Ascending aorta (tissue), 2 donors: Measurements from ENCODE around the gene FTH1. TPM values are rescaled to one million over a fixed set of nuclear protein-coding genes. Genes with fewer than 3 reads are reported as not detected.

Experiments used
- DNase-seq, 2 donors: peaks; one replicate each; pipeline ENCODE4 v3.0.0-alpha.2; 2019; ENCODE audit warnings: low spot score in 2 of 2
- H3K27ac ChIP-seq, 2 donors: fragments of 200-600 bp; sonication (generic); one replicate each; pipeline ENCODE4 v1.5.1; 2016 to 2017; ENCODE audit warnings: mild to moderate bottlenecking in 1 of 2
- H3K27me3 ChIP-seq: fragments of 200-600 bp; sonication (generic); one replicate; pipeline ENCODE4 v1.5.1; 2017
- H3K36me3 ChIP-seq, 2 donors: fragments of 200-600 bp; sonication (generic); one replicate each; pipeline ENCODE4 v1.5.1; 2016
- H3K4me1 ChIP-seq, 2 donors: fragments of 200-600 bp; sonication (generic); one replicate each; pipeline ENCODE4 v1.5.1; 2016 to 2017; ENCODE audit warnings: mild to moderate bottlenecking in 1 of 2
- H3K4me3 ChIP-seq, 2 donors: fragments of 200-600 bp; sonication (generic); one replicate each; pipeline ENCODE4 v1.5.1; 2016 to 2017; ENCODE audit warnings: mild to moderate bottlenecking in 1 of 2
- H3K9me3 ChIP-seq, 2 donors: fragments of 200-600 bp; sonication (generic); one replicate each; pipeline ENCODE4 v1.5.1; 2016
- CTCF ChIP-seq, 3 experiments: fragments of 200-600 bp in 2 of 3; fragments of 450-650 bp in 1 of 3; sonication (generic) in 2 of 3; IDR thresholded peaks; one replicate each; pipeline ENCODE4 v1.5.1; 2016 to 2019; ENCODE audit warnings: antibody characterized with exemption in 3 of 3, mild to moderate bottlenecking in 1 of 3, moderate library complexity in 1 of 3
- intact Hi-C: fragments of 100-400 bp; cut with DNase I; formaldehyde crosslinking; loops from one replicate; pipeline ENCODE4 v1.15.1; 2023
- total RNA-seq: library from RNA; depleted of rRNA; stranded (reverse); fragments of >200 nt; gene quantifications from one replicate; pipeline ENCODE4 v1.1.0, GENCODE V29; 2016

Gene FTH1
- total RNA-seq, 1 donor from 2014 or later = 2,353 TPM

DNA sequence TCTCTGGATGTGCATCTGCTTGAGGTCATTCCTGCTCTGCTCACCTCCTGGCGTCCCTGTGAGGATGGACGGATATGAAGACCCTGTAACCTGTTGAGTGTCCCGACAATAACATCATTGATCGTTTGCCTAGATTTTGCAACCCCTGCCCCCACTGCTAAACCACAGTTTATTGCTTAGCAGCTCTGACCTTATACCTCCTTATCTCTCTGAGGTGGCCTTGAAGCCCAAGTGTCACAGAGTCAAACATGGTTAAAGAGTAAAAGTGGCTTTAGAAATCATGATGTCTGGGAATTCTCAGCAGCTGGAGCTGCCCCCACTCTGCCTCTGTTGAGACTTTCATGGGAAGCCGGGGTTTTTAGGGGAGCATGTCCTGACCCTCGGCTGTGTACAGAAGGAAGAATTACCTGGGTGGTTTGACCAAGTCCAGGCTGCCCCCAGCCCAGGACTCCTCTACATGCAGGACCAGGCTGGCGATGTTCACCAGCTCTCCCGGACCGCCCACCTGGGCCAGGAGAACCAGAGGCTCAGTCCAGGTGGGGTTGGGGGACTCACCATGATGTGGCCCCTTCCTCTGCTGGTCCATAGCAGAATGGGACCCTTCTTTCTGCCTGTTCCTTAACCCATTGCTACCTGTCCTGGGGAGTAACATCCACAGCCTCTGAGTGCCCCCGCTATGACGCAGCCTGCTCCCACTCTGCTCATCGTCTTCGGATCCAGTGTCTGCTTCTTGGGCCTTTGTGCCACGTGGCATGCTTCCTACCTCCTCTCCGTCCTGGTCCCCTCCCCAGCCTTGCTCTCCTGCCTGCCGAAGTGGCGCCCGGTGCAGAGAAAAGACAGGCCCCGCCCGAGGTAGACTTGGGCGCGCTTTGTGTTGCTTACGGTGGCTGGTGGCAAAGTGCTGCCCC is 33.4 kb upstream of the FTH1 start:
- TF ChIP-seq CTCF (IDR thresholded peaks at IDR 0.05) = no peak
- H3K27me3 ChIP-seq = no peaks in the 10 kb centered on the region
- H3K36me3 ChIP-seq = peaks cover 0 to 9% of the 10 kb centered on the region in 2 donors
- peaks cover 0 to 10% of the 10 kb centered on the region in 2 donors for H3K4me1 ChIP-seq
- peaks cover 4 to 13% of the 10 kb centered on the region in 2 donors for H3K9me3 ChIP-seq
- DNase-seq = no peak
- H3K27ac ChIP-seq = no peak overlapping the region
- intact Hi-C loops = no loop called here
- no peak overlapping the region for H3K4me3 ChIP-seq

GRCh38 chr11:61999141-61999975 is 31.9 kb upstream of the FTH1 start:
- no peaks in the 10 kb centered on the region for H3K4me1 ChIP-seq

DNA sequence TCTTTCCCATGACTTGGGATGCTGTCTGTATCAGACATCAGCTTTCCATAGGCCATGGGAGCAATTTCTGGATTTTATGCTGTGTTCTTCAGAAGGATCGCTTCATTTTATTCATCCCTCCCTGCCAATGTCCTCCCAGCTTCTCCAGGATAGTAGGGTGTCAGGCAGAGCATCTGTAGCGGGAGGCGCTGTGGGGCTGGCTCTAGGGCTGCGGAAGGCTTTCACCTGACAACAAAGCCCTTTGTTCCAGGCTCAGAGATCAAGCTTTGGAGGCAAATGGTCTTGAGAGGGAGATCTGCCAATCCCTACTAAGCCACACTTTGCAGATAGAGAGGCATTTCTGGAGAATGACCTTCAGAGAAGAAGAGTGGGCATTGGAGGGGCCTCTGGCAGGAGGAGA is 29.5 kb upstream of the FTH1 start:
- Histone ChIP-seq H3K27ac (no peak overlapping the region), H3K4me1 (no peaks in the 10 kb centered on the region), H3K27me3 (no peaks in the 10 kb centered on the region), H3K36me3 (peaks cover 0 to 9% of the 10 kb centered on the region in 2 donors), H3K4me3 (no peak overlapping the region), H3K9me3 (peaks cover 4 to 13% of the 10 kb centered on the region in 2 donors)
- intact Hi-C loops = no loop called here
- DNase-seq = no peak
- TF ChIP-seq CTCF (IDR thresholded peaks at IDR 0.05) = no peak

More at GRCh38 chr11:61999141-61999975, 31.9 kb upstream of the FTH1 start:
- Histone ChIP-seq H3K27ac (no peak overlapping the region), H3K9me3 (peaks cover 4 to 13% of the 10 kb centered on the region in 2 donors), H3K36me3 (peaks cover 0 to 9% of the 10 kb centered on the region in 2 donors), H3K27me3 (no peaks in the 10 kb centered on the region), H3K4me3 (no peak overlapping the region)
- intact Hi-C loops = no loop called here
- no peak for DNase-seq
- no peak for TF ChIP-seq CTCF (IDR thresholded peaks at IDR 0.05)

DNA sequence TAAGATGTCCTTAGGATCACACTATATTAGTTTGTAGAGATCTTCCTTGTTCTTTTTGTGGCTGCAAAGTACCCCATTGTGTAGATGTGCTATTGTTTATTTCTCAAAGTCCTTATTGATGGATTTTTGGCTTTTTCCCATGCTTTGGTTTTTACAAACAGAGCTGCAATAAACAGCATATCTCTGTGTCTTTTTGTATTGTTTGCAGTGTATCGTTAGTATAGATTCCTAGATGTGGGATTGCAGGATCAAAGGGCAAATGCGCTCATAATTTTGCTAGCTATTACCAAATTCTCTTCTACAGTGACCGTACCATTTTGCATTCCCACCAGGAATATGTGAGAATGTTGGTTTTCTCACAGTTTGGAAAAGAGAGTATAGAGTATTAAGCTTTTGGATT is 27.5 kb upstream of the FTH1 start:
- intact Hi-C loops = no loop called here
- no peak for DNase-seq
- Histone ChIP-seq H3K36me3 (peaks cover 0 to 9% of the 10 kb centered on the region in 2 donors), H3K9me3 (peaks cover 3 to 11% of the 10 kb centered on the region in 2 donors), H3K27ac (no peak overlapping the region), H3K4me1 (no peaks in the 10 kb centered on the region), H3K27me3 (no peaks in the 10 kb centered on the region), H3K4me3 (no peak overlapping the region)
- TF ChIP-seq CTCF (IDR thresholded peaks at IDR 0.05) = no peak

DNA sequence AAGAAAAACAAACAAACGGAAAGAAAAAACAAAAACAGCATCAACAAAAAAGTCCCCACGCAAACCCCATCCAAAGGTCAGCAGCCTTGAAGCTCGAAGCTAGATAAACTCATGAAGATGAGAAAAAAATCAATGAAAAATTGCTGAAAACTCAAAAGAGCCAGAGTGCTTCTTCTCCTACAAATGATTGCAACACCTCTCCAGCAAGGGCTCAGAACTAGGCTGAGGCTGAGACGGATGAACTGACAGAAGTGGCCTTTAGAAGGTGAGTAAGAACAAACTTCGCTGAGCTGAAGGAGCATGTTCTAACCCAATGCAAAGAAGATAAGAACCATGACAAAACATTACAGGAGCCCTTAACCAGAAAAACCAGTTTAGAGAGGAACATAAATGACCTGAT is 18.4 kb upstream of the FTH1 start:
- Histone ChIP-seq H3K27ac (no peak overlapping the region), H3K4me3 (no peak overlapping the region)
- intact Hi-C loops = no loop called here

More for the DNA sequence above, 18.4 kb upstream of the FTH1 start:
- no peak for TF ChIP-seq CTCF (IDR thresholded peaks at IDR 0.05)
- Histone ChIP-seq H3K27me3 (no peaks in the 10 kb centered on the region), H3K4me1 (no peaks in the 10 kb centered on the region), H3K9me3 (peaks cover 0 to 12% of the 10 kb centered on the region in 2 donors), H3K36me3 (no peaks in the 10 kb centered on the region)
- DNase-seq = no peak
